Right cardiac atrium (tissue), 5 donors: ENCODE data around the gene MSANTD2. TPM values are rescaled to one million over a fixed set of nuclear protein-coding genes. Genes with fewer than 3 reads are reported as not detected.
A peak's percentile ranks its signal among the peaks of the same experiment; 100 is the strongest.

Experiments
- ATAC-seq, 2 donors: fragments of 200-7000 bp; cut with Tn5 transposase; one replicate each; pipeline versions ENCODE4 v1.8.0 to v1.9.1; 2020; ENCODE audit warnings: moderate library complexity in 2 of 2, mild to moderate bottlenecking in 1 of 2
- DNase-seq, 3 donors: peaks; one replicate each; pipeline ENCODE4 v3.0.0-alpha.2; 2020
- H3K27ac ChIP-seq: one replicate; pipeline ENCODE4 v1.5.1; 2013; ENCODE audit warnings: mild to moderate bottlenecking, low read length, control low read depth, moderate library complexity
- H3K27me3 ChIP-seq: one replicate; pipeline ENCODE4 v1.6.1; 2013; ENCODE audit not compliant: control insufficient read depth, insufficient read depth
- H3K4me1 ChIP-seq: one replicate; pipeline ENCODE4 v1.6.1; 2013; ENCODE audit warnings: low read length; ENCODE audit not compliant: control insufficient read depth, insufficient read depth
- H3K4me3 ChIP-seq: one replicate; pipeline ENCODE4 v1.5.1; 2013; ENCODE audit warnings: low read length, control low read depth
- H3K9me3 ChIP-seq: one replicate; pipeline ENCODE4 v1.6.1; 2013; ENCODE audit warnings: low read length; ENCODE audit not compliant: control insufficient read depth
- whole genome bisulfite sequencing: extraction: QIAGEN DNeasy Blood & Tissue Kit; methylation state at CpG from one replicate; pipeline ENCODE4 v1.1.7; 2013; 5-methylcytosine and 5-hydroxymethylcytosine counted together
- intact Hi-C, 4 donors: fragments of 100-400 bp; cut with DNase I; formaldehyde crosslinking; loops; one replicate each; pipeline versions ENCODE4 v1.11.0 to v1.14.0; 2022 to 2023
- polyA plus RNA-seq: library from polyadenylated mRNA; stranded (reverse); fragments of 200-250 nt; gene quantifications from one replicate; pipeline ENCODE4 v1.2.3, GENCODE V29; 2013
- total RNA-seq, 4 donors: library from RNA; stranded (reverse); fragmentation: NEBNext Ultra II Directional; extraction: Animal tissue kit (Norgen Biotek cat#: 25700); gene quantifications; one replicate each; pipeline ENCODE4 v1.2.1, GENCODE V29; 2021
- donor health status: healthy with polysubstance abuse.
- donor health status: DM: no; HTN: yes; CAD: no.
- donor health status: DM: no; HTN: no; CAD: no.
- donor health status: DM: no; HTN: yes; CAD: no; lungs with severe emphysema.
- donor health status: DM: yes; HTN: yes; CAD: no.

Gene MSANTD2
- total and polyA plus RNA-seq, 5 donors: 3.5 to 6.7 (median 5.1) TPM

- Histone ChIP-seq H3K27ac (no peak overlapping the region), H3K4me1 (peaks cover 7% of the 10 kb centered on the region), H3K4me3 (no peak overlapping the region), H3K27me3 (no peaks in the 10 kb centered on the region), H3K9me3 (no peaks in the 10 kb centered on the region)
- 43% methylated on average over 44 of the region's 44 CpGs for WGBS
- intact Hi-C loops: no loop called here
- ATAC-seq: no peak
- peak in 1 of 3 donors; percentile 43 for DNase-seq
These were observed 54.9 kb downstream of the MSANTD2 start for GRCh38 chr11:124745270-124745834.

- DNase-seq (no peak), ATAC-seq (no peak)
- intact Hi-C loops: no loop called here
- Histone ChIP-seq H3K27ac (no peak overlapping the region), H3K9me3 (no peaks in the 10 kb centered on the region), H3K27me3 (no peaks in the 10 kb centered on the region), H3K4me3 (no peak overlapping the region), H3K4me1 (peaks cover 5% of the 10 kb centered on the region)
- WGBS: 80% methylated on average over 6 of the region's 6 CpGs
These were observed 57.2 kb downstream of the MSANTD2 start for GRCh38 chr11:124743050-124743449.

GRCh38 chr11:124742555-124742954 lies 57.7 kb downstream of the MSANTD2 start:
- Histone ChIP-seq H3K9me3 (no peaks in the 10 kb centered on the region), H3K4me3 (no peak overlapping the region), H3K4me1 (peaks cover 5% of the 10 kb centered on the region), H3K27me3 (no peaks in the 10 kb centered on the region), H3K27ac (no peak overlapping the region)
- intact Hi-C loops: no loop called here
- WGBS: 69% methylated on average over 2 of the region's 2 CpGs
- ATAC-seq (no peak), DNase-seq (no peak)

GRCh38 chr11:124740277-124740882 lies 59.8 kb downstream of the MSANTD2 start:
- Histone ChIP-seq H3K27ac (no peak overlapping the region), H3K9me3 (no peaks in the 10 kb centered on the region), H3K4me3 (peak overlapping the region; percentile 64), H3K4me1 (no peaks in the 10 kb centered on the region), H3K27me3 (no peaks in the 10 kb centered on the region)
- 2% methylated on average over 37 of the region's 37 CpGs for WGBS
- intact Hi-C loops: no loop called here
- DNase-seq: peak; percentile 44 to 79 (median 74)
- peak; percentile 47 to 71 for ATAC-seq

GRCh38 chr11:124739479-124740276 lies 60.5 kb downstream of the MSANTD2 start, which contains the start of gene NRGN:
Gene NRGN (plus strand): TSS chr11:124739942. CDS start chr11:124740085, 143 bp downstream.
- no peak within 1 kb of the TSS for H3K27ac ChIP-seq
- ATAC-seq: peak; percentile 98 to 99

GRCh38 chr11:124738713-124739478 lies 61.3 kb downstream of the MSANTD2 start:
- Histone ChIP-seq H3K27me3 (no peaks in the 10 kb centered on the region), H3K4me1 (no peaks in the 10 kb centered on the region), H3K4me3 (no peak overlapping the region), H3K27ac (no peak overlapping the region), H3K9me3 (no peaks in the 10 kb centered on the region)
- 71% methylated on average over 21 of the region's 21 CpGs for WGBS
- intact Hi-C loops: no loop called here
- no peak for ATAC-seq
- peak in 1 of 3 donors; percentile 48 for DNase-seq

More at GRCh38 chr11:124739479-124740276, 60.5 kb downstream of the MSANTD2 start, which contains the start of gene NRGN:
- intact Hi-C loops: no loop called here
- under 1% methylated on average over 59 of the region's 59 CpGs for WGBS
- Histone ChIP-seq H3K27me3 (no peaks in the 10 kb centered on the region), H3K4me1 (no peaks in the 10 kb centered on the region), H3K9me3 (no peaks in the 10 kb centered on the region), H3K4me3 (peak within 1 kb of the TSS; percentile 64)
- peak; percentile 93 to 98 (median 97) for DNase-seq

- 78% methylated on average over 7 of the region's 7 CpGs for WGBS
- no peak overlapping the region for H3K27ac ChIP-seq
- no peak for DNase-seq
- no peaks in the 10 kb centered on the region for H3K27me3 ChIP-seq
- no peaks in the 10 kb centered on the region for H3K4me1 ChIP-seq
- no peak overlapping the region for H3K4me3 ChIP-seq
- no peak for ATAC-seq
- intact Hi-C loops: no loop called here
- H3K9me3 ChIP-seq: no peaks in the 10 kb centered on the region
These were observed 62.4 kb downstream of the MSANTD2 start for GRCh38 chr11:124737638-124738305.

GRCh38 chr11:124736736-124737135 lies 63.5 kb downstream of the MSANTD2 start:
- DNase-seq: no peak
- no peak overlapping the region for H3K4me3 ChIP-seq
- intact Hi-C loops: no loop called here
- H3K27me3 ChIP-seq: no peaks in the 10 kb centered on the region
- no peaks in the 10 kb centered on the region for H3K9me3 ChIP-seq
- no peak overlapping the region for H3K27ac ChIP-seq
- no peaks in the 10 kb centered on the region for H3K4me1 ChIP-seq
- 68% methylated on average over 3 of the region's 3 CpGs for WGBS
- ATAC-seq: no peak

- intact Hi-C loops: no loop called here
- 80% methylated on average over 4 of the region's 4 CpGs for WGBS
- DNase-seq: peak; percentile 42 to 74 (median 67)
- peak in 1 of 2 donors; percentile 78 for ATAC-seq
- H3K27ac ChIP-seq: no peak overlapping the region
- H3K9me3 ChIP-seq: no peaks in the 10 kb centered on the region
- no peaks in the 10 kb centered on the region for H3K27me3 ChIP-seq
- no peaks in the 10 kb centered on the region for H3K4me1 ChIP-seq
- H3K4me3 ChIP-seq: no peak overlapping the region
These were observed 68.0 kb downstream of the MSANTD2 start for GRCh38 chr11:124732230-124732629.

- no peak overlapping the region for H3K27ac ChIP-seq
- H3K4me3 ChIP-seq: no peak overlapping the region
- H3K27me3 ChIP-seq: no peaks in the 10 kb centered on the region
- intact Hi-C loops: no loop called here
- H3K4me1 ChIP-seq: peaks cover 5% of the 10 kb centered on the region
- DNase-seq: no peak
- H3K9me3 ChIP-seq: no peaks in the 10 kb centered on the region
- 89% methylated on average over 4 of the region's 4 CpGs for WGBS
- ATAC-seq: no peak
These were observed 70.6 kb downstream of the MSANTD2 start for GRCh38 chr11:124729571-124729970.
